GM20000 (cell line): ENCODE measurements around the gene EPB41L1.

Experiments
- DNase-seq: peaks from one replicate; pipeline ENCODE4 v3.0.0; 2012; ENCODE audit warnings: low spot score
- TF ChIP-seq, protein P1 (sequence below): IDR thresholded peaks from 2 replicates; pipeline ENCODE4 v1.5.1; 2012; ENCODE audit warnings: mild to moderate bottlenecking, control low read depth; ENCODE audit errors: extremely low read depth, missing control alignments

EPB41L1 gene

DNA sequence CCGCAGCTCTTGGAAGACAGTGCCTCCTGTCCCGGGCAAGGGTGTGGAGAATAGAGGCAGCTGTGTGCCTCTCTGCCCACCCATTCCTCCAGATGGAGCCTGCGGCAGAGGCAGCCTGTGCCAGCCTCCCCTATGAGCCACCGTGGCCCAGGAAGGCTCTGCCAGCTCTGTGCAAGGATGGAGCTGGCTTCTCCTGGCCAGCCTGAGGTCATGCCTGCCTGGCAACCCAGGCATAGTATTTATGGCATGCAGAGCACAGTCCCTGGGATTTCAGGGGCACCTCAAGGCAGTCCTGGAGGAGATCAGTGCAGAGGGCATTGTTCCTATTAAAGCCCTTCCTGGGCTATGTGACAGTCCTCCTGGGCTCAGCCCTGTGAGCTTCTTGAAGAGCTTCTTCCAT, 1.5 kb downstream of the EPB41L1 start:
- DNase-seq, result no peak
- TF ChIP-seq, protein P1, sequence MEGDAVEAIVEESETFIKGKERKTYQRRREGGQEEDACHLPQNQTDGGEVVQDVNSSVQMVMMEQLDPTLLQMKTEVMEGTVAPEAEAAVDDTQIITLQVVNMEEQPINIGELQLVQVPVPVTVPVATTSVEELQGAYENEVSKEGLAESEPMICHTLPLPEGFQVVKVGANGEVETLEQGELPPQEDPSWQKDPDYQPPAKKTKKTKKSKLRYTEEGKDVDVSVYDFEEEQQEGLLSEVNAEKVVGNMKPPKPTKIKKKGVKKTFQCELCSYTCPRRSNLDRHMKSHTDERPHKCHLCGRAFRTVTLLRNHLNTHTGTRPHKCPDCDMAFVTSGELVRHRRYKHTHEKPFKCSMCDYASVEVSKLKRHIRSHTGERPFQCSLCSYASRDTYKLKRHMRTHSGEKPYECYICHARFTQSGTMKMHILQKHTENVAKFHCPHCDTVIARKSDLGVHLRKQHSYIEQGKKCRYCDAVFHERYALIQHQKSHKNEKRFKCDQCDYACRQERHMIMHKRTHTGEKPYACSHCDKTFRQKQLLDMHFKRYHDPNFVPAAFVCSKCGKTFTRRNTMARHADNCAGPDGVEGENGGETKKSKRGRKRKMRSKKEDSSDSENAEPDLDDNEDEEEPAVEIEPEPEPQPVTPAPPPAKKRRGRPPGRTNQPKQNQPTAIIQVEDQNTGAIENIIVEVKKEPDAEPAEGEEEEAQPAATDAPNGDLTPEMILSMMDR, result no peak

- TF ChIP-seq, protein P1, result no peak
- no peak for DNase-seq
Observed at GRCh38 chr20:36157610-36158009, 3.1 kb downstream of the EPB41L1 start.

DNA sequence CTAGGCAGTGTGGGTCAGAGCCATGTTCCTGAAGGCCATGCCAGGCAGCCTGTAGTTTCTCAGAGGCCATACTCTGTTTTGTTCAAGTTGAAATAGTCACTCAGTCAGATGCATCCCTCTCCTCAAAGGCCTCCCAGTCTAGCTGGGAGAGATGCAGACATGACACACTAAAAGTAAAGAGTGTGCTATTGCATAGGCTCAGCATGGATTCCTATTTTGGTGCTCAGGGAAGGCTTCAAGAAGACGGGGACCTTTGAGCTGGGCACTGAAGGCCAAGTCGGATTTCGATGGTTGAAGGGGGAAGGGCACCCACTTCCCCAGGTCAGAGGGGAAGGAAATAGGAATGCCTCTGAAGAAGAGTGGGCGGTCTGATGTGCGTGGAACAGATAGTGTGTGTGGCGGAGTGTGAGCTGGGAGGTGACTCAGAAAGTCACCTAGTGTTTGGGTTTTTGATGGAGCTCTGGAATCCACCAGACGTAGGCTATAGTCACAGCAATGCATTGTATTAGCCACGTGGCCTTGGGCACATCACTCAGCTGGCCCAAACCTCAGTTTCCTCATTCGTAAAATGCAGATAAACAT, 3.7 kb downstream of the EPB41L1 start:
- no peak for DNase-seq
- TF ChIP-seq, protein P1, result no peak

- TF ChIP-seq, protein P1, result no peak
- no peak for DNase-seq
Observed at GRCh38 chr20:36159833-36160232, 5.3 kb downstream of the EPB41L1 start.

- TF ChIP-seq, protein P1, result no peak
- DNase-seq, result no peak
Observed at GRCh38 chr20:36162272-36162966, 7.9 kb downstream of the EPB41L1 start.

DNA sequence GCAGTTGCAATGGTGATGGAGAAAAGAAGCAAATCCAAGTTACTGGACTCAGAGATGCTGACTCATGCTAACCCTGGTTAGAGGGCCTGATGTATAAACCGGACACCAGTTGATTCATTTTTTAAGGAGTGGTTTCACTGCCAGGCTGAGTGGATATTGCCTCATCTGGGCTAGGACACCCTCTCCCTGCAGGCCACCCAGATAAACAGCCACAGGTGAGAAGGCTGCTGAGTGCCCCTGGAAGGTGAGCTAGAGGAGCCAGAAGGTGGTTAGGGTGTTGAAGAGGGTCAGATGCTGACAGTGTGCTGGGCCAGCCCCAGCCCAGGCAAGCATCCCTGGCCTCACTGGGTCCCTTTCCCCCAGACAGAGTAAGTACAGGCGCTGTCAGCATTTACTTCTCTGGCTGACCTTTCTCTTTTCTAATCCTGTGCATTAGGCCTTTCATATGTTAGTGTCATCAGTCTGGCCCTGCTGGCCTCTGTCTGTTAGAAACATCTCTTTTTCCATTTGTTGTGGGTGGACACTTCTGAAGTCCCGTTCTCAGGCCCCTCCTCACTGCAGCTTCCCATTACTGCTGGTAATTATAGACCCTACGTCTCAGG, 13.5 kb downstream of the EPB41L1 start:
- TF ChIP-seq, protein P1, result no peak
- DNase-seq, result no peak

DNA sequence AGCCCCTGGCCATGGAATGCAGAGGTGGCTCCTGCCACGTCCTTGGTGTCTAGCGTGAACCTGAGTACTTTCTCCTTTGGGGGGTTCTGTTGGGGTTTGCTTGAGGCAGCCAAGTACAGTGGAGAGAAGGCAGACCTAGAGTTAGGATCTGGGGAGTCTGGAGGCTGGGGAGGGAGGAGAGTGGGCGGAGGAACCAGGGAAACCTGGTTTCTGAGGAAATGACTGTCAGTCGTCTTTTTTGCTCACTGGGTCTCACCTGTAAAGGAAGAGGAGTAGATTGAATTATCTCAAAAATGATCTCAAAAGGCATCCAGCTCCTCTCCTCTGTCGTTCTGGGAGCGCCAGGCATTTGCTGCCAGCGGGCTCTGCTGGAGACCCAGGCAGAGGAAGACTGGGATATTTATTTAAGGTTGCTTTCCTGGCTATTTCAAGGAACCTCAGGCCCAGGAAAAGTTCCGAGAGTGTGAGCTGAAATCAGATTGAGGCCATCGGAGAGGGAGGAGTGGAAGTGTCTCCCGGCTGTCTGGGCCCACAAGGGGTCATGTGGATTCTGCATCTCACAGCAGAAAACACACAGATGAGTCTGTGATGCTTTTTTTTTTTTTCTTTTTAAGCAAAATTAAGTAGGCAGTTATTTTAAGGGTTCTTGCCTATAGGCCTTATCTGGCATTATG, 16.1 kb downstream of the EPB41L1 start:
- no peak for DNase-seq
- TF ChIP-seq, protein P1, result no peak
